ENCODE data around the gene FCHSD2. TPM values are rescaled to one million over a fixed set of nuclear protein-coding genes. Genes with fewer than 3 reads are reported as not detected.

Gene FCHSD2
- total and polyA plus RNA-seq, 2 donors (not counting 3 experiments of a cell fraction or from before 2014, with no cell fraction given) = 20.8 to 56.9 TPM

- no peak overlapping the region for H3K9ac ChIP-seq (replicated peaks; ENCODE audit: extremely low read depth, insufficient read depth, low read length)
- CTCF ChIA-PET = interaction anchor here (1.0 to 1.9 kb wide), 5 partner anchors 8 to 326 kb away, joined by 3 to 11 read pairs (median 5); no protein-coding TSS in a partner anchor
- no peaks in the 10 kb centered on the region for H3K4me1 ChIP-seq (ENCODE audit: control insufficient read depth, extremely low read depth, insufficient read depth, low read length)
- H4K20me1 ChIP-seq (replicated peaks; ENCODE audit: control insufficient read depth, extremely low read depth, insufficient read depth, low read length) = no peaks in the 10 kb centered on the region
- no peaks in the 10 kb centered on the region for H3K9me1 ChIP-seq (replicated peaks; ENCODE audit: control insufficient read depth, extremely low read depth, insufficient read depth, low read length)
- no TSS peak for BruUV-seq (replicated peaks)
- no peaks in the 10 kb centered on the region for H3K27me3 ChIP-seq (ENCODE audit: control insufficient read depth in 2 of 2, insufficient read depth in 2 of 2, low read length in 2 of 2)
- no peaks in the 10 kb centered on the region for H3K36me3 ChIP-seq (ENCODE audit: control insufficient read depth in 2 of 2, extremely low read depth in 1 of 2, insufficient read depth in 2 of 2, low read length in 2 of 2)
- DNase-seq (ENCODE audit: low read depth, low spot score) (no peak), FAIRE-seq (no peak)
- POLR2A ChIA-PET = interaction anchor here (1.3 kb wide), 1 partner anchor 14 kb away, joined by 5 read pairs; no protein-coding TSS in a partner anchor
- H2AFZ ChIP-seq (ENCODE audit: low read depth, low read length) = no peak overlapping the region
- H3K9me3 ChIP-seq (replicated peaks; ENCODE audit: control insufficient read depth, insufficient read depth, low read length) = no peaks in the 10 kb centered on the region
- no peaks in the 10 kb centered on the region for H3K79me2 ChIP-seq (ENCODE audit: control insufficient read depth, insufficient read depth, low read length)
- no peak overlapping the region for H3K4me2 ChIP-seq (ENCODE audit: insufficient read depth, low read length)
- intact Hi-C loops (cut with micrococcal nuclease) (no loop called here), dilution Hi-C loops (cut with MboI; ENCODE audit: extremely low pct_ligation_motif_present, low sequenced_read_pairs) (no loop called here)
- TF ChIP-seq MYC (IDR thresholded peaks at IDR 0.05; ENCODE audit: low read depth, low read length) = no peak
- H3K4me3 ChIP-seq (replicated peaks in 1 of 3; ENCODE audit: insufficient read depth in 1 of 3, low read depth in 1 of 3, low read length in 3 of 3) = no peak overlapping the region
- H3K27ac ChIP-seq (ENCODE audit: insufficient read depth, low read depth, low read length) = no peak overlapping the region
Observed at GRCh38 chr11:73157101-73158010, 15.2 kb upstream of the FCHSD2 start.

GRCh38 chr11:73156686-73157085 is 14.6 kb upstream of the FCHSD2 start:
- Histone ChIP-seq H3K4me1 (ENCODE audit: control insufficient read depth, extremely low read depth, insufficient read depth, low read length) (no peaks in the 10 kb centered on the region), H4K20me1 (replicated peaks; ENCODE audit: control insufficient read depth, extremely low read depth, insufficient read depth, low read length) (no peaks in the 10 kb centered on the region), H3K9ac (replicated peaks; ENCODE audit: extremely low read depth, insufficient read depth, low read length) (no peak overlapping the region), H3K27ac (ENCODE audit: insufficient read depth, low read depth, low read length) (no peak overlapping the region), H3K27me3 (ENCODE audit: control insufficient read depth in 2 of 2, insufficient read depth in 2 of 2, low read length in 2 of 2) (no peaks in the 10 kb centered on the region), H2AFZ (ENCODE audit: low read depth, low read length) (no peak overlapping the region), H3K9me3 (replicated peaks; ENCODE audit: control insufficient read depth, insufficient read depth, low read length) (no peaks in the 10 kb centered on the region), H3K4me2 (ENCODE audit: insufficient read depth, low read length) (no peak overlapping the region), H3K79me2 (ENCODE audit: control insufficient read depth, insufficient read depth, low read length) (no peaks in the 10 kb centered on the region), H3K36me3 (ENCODE audit: control insufficient read depth in 2 of 2, extremely low read depth in 1 of 2, insufficient read depth in 2 of 2, low read length in 2 of 2) (no peaks in the 10 kb centered on the region), H3K9me1 (replicated peaks; ENCODE audit: control insufficient read depth, extremely low read depth, insufficient read depth, low read length) (no peaks in the 10 kb centered on the region), H3K4me3 (replicated peaks in 1 of 3; ENCODE audit: insufficient read depth in 1 of 3, low read depth in 1 of 3, low read length in 3 of 3) (no peak overlapping the region)
- no peak for TF ChIP-seq MYC (IDR thresholded peaks at IDR 0.05; ENCODE audit: low read depth, low read length)
- TF ChIP-seq POLR2AphosphoS5 (IDR thresholded peaks at IDR 0.05; ENCODE audit: insufficient read depth, low read depth, low read length) = no peak
- no peak for TF ChIP-seq GATA2 (IDR thresholded peaks at IDR 0.05; ENCODE audit: insufficient read depth, insufficient read length, low read depth, low read length)
- no peak for TF ChIP-seq FOS (IDR thresholded peaks at IDR 0.05; ENCODE audit: borderline replicate concordance, insufficient read depth, low read length)
- TF ChIP-seq EZH2 (IDR thresholded peaks at IDR 0.05; ENCODE audit: borderline replicate concordance, low read depth, low read length, severe bottlenecking) = no peak
- no peak for TF ChIP-seq POLR2A (IDR thresholded peaks at IDR 0.05; ENCODE audit: low read depth, low read length)
- TF ChIP-seq JUN (IDR thresholded peaks at IDR 0.05; ENCODE audit: borderline replicate concordance, insufficient read depth, insufficient read length, low read depth) = no peak
- no peak for TF ChIP-seq MAX (IDR thresholded peaks at IDR 0.05; ENCODE audit: insufficient read depth, insufficient read length)
- TF ChIP-seq CTCF (IDR thresholded peaks at IDR 0.05; ENCODE audit: extremely low read depth in 1 of 2, insufficient read depth in 1 of 2, low read depth in 1 of 2, low read length in 2 of 2) = no peak
- intact Hi-C loops (cut with micrococcal nuclease) (no loop called here), dilution Hi-C loops (cut with MboI; ENCODE audit: extremely low pct_ligation_motif_present, low sequenced_read_pairs) (no loop called here)
- no TSS peak for BruUV-seq (replicated peaks)
- CTCF ChIA-PET = interaction anchor here (1.7 to 1.9 kb wide), 2 partner anchors 8 to 132 kb away, joined by 4 to 5 read pairs; no protein-coding TSS in a partner anchor
- DNase-seq (ENCODE audit: low read depth, low spot score) (no peak), FAIRE-seq (no peak)
- POLR2A ChIA-PET = no interaction called here

Data from endothelial cell of umbilical vein (primary cell).